Progenitor cell of endocrine pancreas (in vitro differentiated cells): ENCODE results near the gene CFP. TPM values are rescaled to one million over a fixed set of nuclear protein-coding genes. Genes with fewer than 3 reads are reported as not detected.

Experiments
- DNase-seq: peaks from one replicate; pipeline ENCODE4 v3.0.0; 2021; ENCODE audit warnings: low spot score; ENCODE audit not compliant: unreplicated experiment
- H3K27ac Mint-ChIP-seq: 2 replicates; pipeline ENCODE4 v1.8.0; 2021; ENCODE audit warnings: mild to moderate bottlenecking, moderate library complexity, mixed read lengths
- H3K27me3 Mint-ChIP-seq: 2 replicates; pipeline ENCODE4 v1.8.0; 2021; ENCODE audit warnings: mixed read lengths
- H3K36me3 Mint-ChIP-seq: 2 replicates; pipeline ENCODE4 v1.8.0; 2022; ENCODE audit warnings: mixed read lengths; ENCODE audit not compliant: insufficient read depth
- H3K4me1 Mint-ChIP-seq: 2 replicates; pipeline ENCODE4 v1.8.0; 2021; ENCODE audit warnings: low read depth, mixed read lengths
- H3K4me3 Mint-ChIP-seq: 2 replicates; pipeline ENCODE4 v1.8.0; 2021; ENCODE audit warnings: low read depth, mild to moderate bottlenecking, moderate library complexity, mixed read lengths
- H3K9me3 Mint-ChIP-seq: 2 replicates; pipeline ENCODE4 v1.8.0; 2021; ENCODE audit warnings: low read depth, mixed read lengths
- total RNA-seq: library from RNA; stranded (reverse); gene quantifications from 2 replicates; pipeline ENCODE4 v1.2.1, GENCODE V29; 2021
- TF ChIP-seq, protein P1 (sequence below): fragments of 200-600 bp; sonication (generic); IDR thresholded peaks from one replicate; pipeline ENCODE4 v1.5.0; 2021; ENCODE audit warnings: antibody characterized with exemption, mild to moderate bottlenecking; ENCODE audit not compliant: unreplicated experiment

Gene CFP
- total RNA-seq, 1 donor from 2014 or later, result 0.93 TPM

DNA sequence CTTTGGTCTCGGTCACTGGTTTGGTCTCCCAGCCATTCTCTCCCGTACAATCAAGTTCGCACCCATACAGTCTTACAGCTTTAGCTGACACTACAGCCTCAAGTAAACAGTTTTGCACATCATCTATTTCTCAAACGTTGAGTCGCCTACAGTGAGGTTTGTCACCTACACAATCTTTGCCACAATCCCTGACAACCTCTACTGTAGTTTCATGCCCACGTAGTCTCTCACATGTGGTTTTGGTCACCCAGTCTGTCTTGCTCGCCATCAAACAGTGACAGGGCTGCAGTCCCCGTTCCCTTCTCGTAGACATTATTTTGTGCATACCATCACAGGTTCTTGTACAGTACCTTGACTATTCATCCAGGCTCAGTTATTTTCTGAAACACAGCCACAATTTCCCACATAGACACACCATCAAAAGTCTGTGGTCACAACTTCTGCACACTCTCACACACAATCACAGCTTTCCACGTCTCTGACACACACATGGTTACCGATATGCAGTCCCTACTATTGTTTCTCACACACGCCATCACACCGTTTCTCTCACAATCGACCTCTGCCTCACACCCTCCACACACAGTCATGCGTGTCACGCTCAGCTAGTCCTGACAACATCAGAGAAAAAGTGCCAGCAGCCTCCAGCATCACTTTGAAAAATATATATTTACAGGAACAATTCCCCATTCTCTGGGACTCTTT is 5.3 kb upstream of the CFP start:
- Mint-ChIP-seq H3K36me3 (peaks cover 18% of the 10 kb centered on the region), H3K4me1 (no peaks in the 10 kb centered on the region), H3K4me3 (no peak overlapping the region), H3K27me3 (no peaks in the 10 kb centered on the region), H3K27ac (no peak overlapping the region), H3K9me3 (peaks cover 10% of the 10 kb centered on the region)
- no peak for DNase-seq
- TF ChIP-seq, protein P1, sequence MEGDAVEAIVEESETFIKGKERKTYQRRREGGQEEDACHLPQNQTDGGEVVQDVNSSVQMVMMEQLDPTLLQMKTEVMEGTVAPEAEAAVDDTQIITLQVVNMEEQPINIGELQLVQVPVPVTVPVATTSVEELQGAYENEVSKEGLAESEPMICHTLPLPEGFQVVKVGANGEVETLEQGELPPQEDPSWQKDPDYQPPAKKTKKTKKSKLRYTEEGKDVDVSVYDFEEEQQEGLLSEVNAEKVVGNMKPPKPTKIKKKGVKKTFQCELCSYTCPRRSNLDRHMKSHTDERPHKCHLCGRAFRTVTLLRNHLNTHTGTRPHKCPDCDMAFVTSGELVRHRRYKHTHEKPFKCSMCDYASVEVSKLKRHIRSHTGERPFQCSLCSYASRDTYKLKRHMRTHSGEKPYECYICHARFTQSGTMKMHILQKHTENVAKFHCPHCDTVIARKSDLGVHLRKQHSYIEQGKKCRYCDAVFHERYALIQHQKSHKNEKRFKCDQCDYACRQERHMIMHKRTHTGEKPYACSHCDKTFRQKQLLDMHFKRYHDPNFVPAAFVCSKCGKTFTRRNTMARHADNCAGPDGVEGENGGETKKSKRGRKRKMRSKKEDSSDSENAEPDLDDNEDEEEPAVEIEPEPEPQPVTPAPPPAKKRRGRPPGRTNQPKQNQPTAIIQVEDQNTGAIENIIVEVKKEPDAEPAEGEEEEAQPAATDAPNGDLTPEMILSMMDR, result no peak

DNA sequence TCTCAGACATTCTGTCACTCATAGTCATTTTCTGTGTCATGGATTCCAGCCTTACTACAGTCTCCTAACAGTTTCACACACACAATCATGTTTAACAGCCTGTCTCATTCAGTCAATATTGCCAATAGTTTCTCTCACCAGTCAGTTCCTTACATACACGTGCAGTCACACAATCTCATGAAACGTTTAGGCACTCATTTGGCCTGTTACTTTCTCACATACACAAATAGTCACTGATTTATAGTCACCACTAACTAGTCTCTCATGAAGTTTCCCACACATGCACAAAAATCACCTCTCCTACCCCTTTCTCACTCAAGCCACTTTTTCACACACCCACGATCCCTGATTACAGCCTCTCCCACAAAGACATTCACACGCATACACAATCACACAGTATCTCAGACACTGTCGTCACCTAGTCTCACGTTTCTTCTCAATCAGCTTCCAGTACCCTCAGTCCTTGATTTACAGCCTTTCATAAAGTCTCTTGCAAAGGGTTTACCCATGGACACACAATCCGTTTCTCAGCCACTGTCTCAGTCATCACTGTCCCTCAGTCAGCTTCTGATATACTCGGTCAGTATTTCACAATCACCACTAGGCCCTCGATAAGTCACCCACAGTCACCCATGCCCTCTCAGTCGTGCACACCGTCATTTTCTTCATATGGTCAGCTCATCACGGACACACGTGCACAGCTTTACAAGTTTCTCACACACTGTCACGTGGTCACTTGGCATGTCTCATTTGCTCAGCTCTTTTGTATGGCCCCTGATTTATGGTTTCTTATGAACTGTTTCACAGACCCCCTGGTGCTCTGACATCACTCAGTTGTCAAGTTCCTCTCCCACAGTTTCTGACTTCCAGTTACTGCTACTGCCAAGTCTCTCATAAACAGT is 4.2 kb upstream of the CFP start:
- TF ChIP-seq, protein P1, result no peak
- H3K36me3 Mint-ChIP-seq, result peaks cover 8% of the 10 kb centered on the region
- no peaks in the 10 kb centered on the region for H3K9me3 Mint-ChIP-seq
- no peak overlapping the region for H3K4me3 Mint-ChIP-seq
- no peaks in the 10 kb centered on the region for H3K27me3 Mint-ChIP-seq
- no peak overlapping the region for H3K27ac Mint-ChIP-seq
- no peaks in the 10 kb centered on the region for H3K4me1 Mint-ChIP-seq
- DNase-seq, result no peak

DNA sequence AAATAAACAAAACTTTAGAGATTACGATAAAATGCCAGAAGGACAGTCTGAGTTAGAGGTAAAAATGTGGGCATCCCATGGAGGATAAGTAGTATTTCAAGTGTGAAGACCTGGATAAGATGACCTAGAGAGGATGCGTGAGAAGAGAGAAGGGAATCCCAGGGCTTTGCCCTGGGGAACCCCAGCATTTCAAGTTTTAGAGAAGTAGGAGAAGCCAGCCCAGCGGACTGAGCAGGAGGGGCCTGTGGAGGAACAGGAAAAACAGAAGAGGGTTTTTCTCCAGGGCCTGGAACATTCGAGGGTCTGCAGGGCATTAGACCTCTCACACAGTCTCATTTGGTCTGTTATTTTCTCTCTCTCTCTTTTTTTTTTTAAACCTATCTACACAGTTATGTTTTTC is 2.9 kb upstream of the CFP start:
- no peaks in the 10 kb centered on the region for H3K4me1 Mint-ChIP-seq
- no peak for DNase-seq
- TF ChIP-seq, protein P1, result no peak
- no peak overlapping the region for H3K4me3 Mint-ChIP-seq
- H3K27ac Mint-ChIP-seq, result no peak overlapping the region
- peaks cover 6% of the 10 kb centered on the region for H3K36me3 Mint-ChIP-seq
- H3K27me3 Mint-ChIP-seq, result no peaks in the 10 kb centered on the region
- no peaks in the 10 kb centered on the region for H3K9me3 Mint-ChIP-seq

DNA sequence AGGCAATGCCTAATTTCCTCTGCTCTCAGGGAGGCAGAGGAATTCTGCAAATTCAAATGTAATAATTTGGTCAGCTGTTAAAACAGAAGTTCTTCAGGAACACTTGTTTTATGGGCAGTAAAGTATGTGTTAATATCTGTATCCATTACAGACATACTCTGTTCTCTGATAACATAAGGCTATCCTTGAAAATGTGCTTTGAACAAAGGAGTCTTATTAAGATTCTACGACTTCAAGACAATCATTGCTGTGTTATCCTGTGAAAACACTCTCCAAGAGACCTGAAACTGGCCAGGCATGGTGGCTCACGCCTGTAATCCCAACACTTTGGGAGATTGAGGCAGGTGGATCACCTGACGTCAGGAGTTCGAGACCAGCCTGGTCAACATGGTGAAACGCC is 1.9 kb upstream of the CFP start:
- no peaks in the 10 kb centered on the region for H3K4me1 Mint-ChIP-seq
- no peak overlapping the region for H3K4me3 Mint-ChIP-seq
- TF ChIP-seq, protein P1, result no peak
- no peak overlapping the region for H3K27ac Mint-ChIP-seq
- no peak for DNase-seq
- no peaks in the 10 kb centered on the region for H3K27me3 Mint-ChIP-seq
- H3K9me3 Mint-ChIP-seq, result no peaks in the 10 kb centered on the region
- peaks cover 3% of the 10 kb centered on the region for H3K36me3 Mint-ChIP-seq

DNA sequence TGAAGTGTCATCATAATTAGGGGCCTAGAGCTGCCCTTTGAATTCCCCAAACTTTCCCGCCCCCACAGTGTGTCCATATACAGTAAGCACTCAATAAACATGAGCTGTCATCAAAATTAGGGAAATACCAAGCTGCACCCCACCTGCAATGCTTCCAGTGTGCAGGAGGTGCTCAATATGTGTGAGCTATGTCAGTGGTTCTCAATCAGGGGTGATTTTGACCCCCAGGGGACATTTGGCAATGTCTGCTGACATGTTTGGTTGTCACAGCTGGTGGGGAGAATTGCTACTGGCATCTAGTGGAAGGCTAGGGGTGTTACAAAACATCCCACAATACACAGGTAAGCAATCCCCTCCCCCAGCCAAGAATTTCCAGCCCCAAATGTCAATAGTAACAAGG is 748 bp downstream of the CFP start:
- H3K27ac Mint-ChIP-seq, result no peak overlapping the region
- TF ChIP-seq, protein P1, result no peak
- H3K4me3 Mint-ChIP-seq, result no peak overlapping the region
- H3K9me3 Mint-ChIP-seq, result peaks cover 2% of the 10 kb centered on the region
- DNase-seq, result no peak
- peaks cover 2% of the 10 kb centered on the region for H3K36me3 Mint-ChIP-seq
- H3K4me1 Mint-ChIP-seq, result no peaks in the 10 kb centered on the region
- peaks cover 3% of the 10 kb centered on the region for H3K27me3 Mint-ChIP-seq
